ENCODE data around the gene CSRP1.

GRCh38 chr1:201507360-201507675 lies 395 bp upstream of the CSRP1 start:
- no peak for TF ChIP-seq CTCF (IDR thresholded peaks at IDR 0.05; ENCODE audit: insufficient read depth, low read length, poor library complexity, severe bottlenecking)
- TF ChIP-seq EZH2phosphoT487 (conservative IDR thresholded peaks at IDR 0.05; ENCODE audit: low read length) = no peak
